Common myeloid progenitor, CD34-positive (primary cell): ENCODE results near the gene DUSP9.

ENCODE experiments used
- CTCF ChIA-PET: fragments of 350-600 bp; sonication (Branson Sonifier 250); formaldehyde crosslinking; loops from one replicate; lab custom pipeline; 2021; ENCODE audit warnings: antibody characterized with exemption; lab: Charles Lee
- POLR2A ChIA-PET: fragments of 350-600 bp; sonication (Branson Sonifier 250); formaldehyde crosslinking; loops from one replicate; lab custom pipeline; 2021; ENCODE audit warnings: antibody characterized with exemption; lab: Charles Lee
- DNase-seq, 3 donors: peaks; one replicate each; pipeline versions ENCODE4 v3.0.0 to v3.0.0-alpha.2; 2013
- H3K27ac ChIP-seq, 2 experiments: 1 replicate in 1 of 2; 2 replicates in 1 of 2; pipeline ENCODE4 v1.7.0; 2013; ENCODE audit warnings: inconsistent platforms in 2 of 2, low read length in 2 of 2, mild to moderate bottlenecking in 2 of 2, low read depth in 1 of 2, moderate library complexity in 1 of 2; ENCODE audit not compliant: severe bottlenecking in 2 of 2, insufficient read depth in 1 of 2, poor library complexity in 1 of 2
- H3K27me3 ChIP-seq, 5 experiments: replicated peaks in 2 of 5; 1 replicate in 3 of 5; 2 replicates in 2 of 5; pipeline versions ENCODE4 v1.6.1 to v1.7.0; 2013; ENCODE audit warnings: low read length in 4 of 5, mild to moderate bottlenecking in 2 of 5, moderate library complexity in 2 of 5, inconsistent platforms in 1 of 5; ENCODE audit not compliant: insufficient read depth in 5 of 5, control insufficient read depth in 4 of 5
- H3K36me3 ChIP-seq, 4 experiments: 1 replicate in 2 of 4; 2 replicates in 2 of 4; pipeline versions ENCODE4 v1.6.1 to v1.7.0; 2013; ENCODE audit warnings: low read length in 3 of 4, control low read depth in 1 of 4, mild to moderate bottlenecking in 1 of 4; ENCODE audit not compliant: control insufficient read depth in 4 of 4, insufficient read depth in 4 of 4
- H3K4me1 ChIP-seq, 4 experiments: 1 replicate in 3 of 4; 2 replicates in 1 of 4; pipeline versions ENCODE4 v1.6.1 to v1.7.1; 2013; ENCODE audit warnings: low read length in 3 of 4, mild to moderate bottlenecking in 3 of 4, control low read depth in 1 of 4, inconsistent platforms in 1 of 4, moderate library complexity in 1 of 4; ENCODE audit not compliant: control insufficient read depth in 4 of 4, insufficient read depth in 4 of 4; ENCODE audit errors: control extremely low read depth in 1 of 4
- H3K4me3 ChIP-seq, 7 experiments: 1 replicate in 4 of 7; 2 replicates in 3 of 7; pipeline versions ENCODE4 v1.5.1 to v1.7.0; 2013; ENCODE audit warnings: mild to moderate bottlenecking in 7 of 7, low read length in 6 of 7, moderate library complexity in 6 of 7, inconsistent platforms in 2 of 7, low read depth in 2 of 7, control low read depth in 1 of 7; ENCODE audit not compliant: insufficient read depth in 4 of 7, control insufficient read depth in 1 of 7; ENCODE audit errors: extremely low read depth in 1 of 7
- H3K9me3 ChIP-seq, 5 experiments: 1 replicate in 4 of 5; 2 replicates in 1 of 5; pipeline versions ENCODE4 v1.6.1 to v1.7.1; 2013; ENCODE audit warnings: low read length in 4 of 5, mild to moderate bottlenecking in 2 of 5, inconsistent platforms in 1 of 5, low read depth in 1 of 5, moderate library complexity in 1 of 5; ENCODE audit not compliant: control insufficient read depth in 4 of 5, insufficient read depth in 2 of 5; ENCODE audit errors: control extremely low read depth in 1 of 5
- WGBS: methylation state at CpG from one replicate; pipeline ENCODE4 v1.1.5; 2013; ENCODE audit not compliant: insufficient coverage; 5-methylcytosine and 5-hydroxymethylcytosine counted together

DUSP9 gene

DNA sequence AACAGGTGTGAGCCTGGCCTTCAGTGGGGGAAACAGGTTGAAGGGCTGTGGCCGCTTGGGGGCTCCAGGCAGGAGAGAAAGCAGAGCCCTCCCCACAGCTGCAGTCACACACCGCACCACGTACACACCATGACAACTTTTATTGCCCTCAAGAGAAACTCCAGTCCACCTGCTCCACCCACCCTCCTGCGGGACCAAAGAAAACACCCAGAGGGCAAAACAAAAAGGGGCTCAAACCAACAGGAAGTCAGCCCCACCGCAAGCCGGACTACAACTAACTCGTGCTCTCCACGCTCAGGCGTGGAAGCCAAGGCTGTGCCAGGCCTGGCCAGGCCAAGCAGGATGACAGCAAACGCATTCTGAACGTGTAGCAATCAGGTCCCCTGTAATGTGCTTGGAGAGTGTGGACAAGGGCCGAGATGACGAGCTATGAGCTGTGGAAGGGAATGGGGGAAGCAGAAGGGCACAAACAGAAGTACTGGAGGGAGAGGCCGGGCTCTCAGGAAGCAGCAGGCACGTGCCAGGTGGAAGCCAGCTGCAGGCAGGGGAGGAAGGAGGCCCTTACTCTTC is 53.5 kb downstream of the DUSP9 start:
- Histone ChIP-seq H3K4me3 (no peak overlapping the region), H3K27me3 (peaks cover 0 to 15% (median 0%) of the 10 kb centered on the region in 5 experiments), H3K4me1 (no peaks in the 10 kb centered on the region), H3K27ac (no peak overlapping the region), H3K9me3 (no peaks in the 10 kb centered on the region), H3K36me3 (peaks cover 0 to 58% (median 11%) of the 10 kb centered on the region in 4 experiments)
- ChIA-PET POLR2A (no interaction called here), CTCF (no interaction called here)
- WGBS = 77% methylated on average over 8 of the region's 15 CpGs
- DNase-seq = no peak
